HG02970 (cell line): ENCODE data around the gene MARCHF10.

Experiments used
- ATAC-seq: cut with Tn5 transposase; IDR thresholded peaks from one replicate; pipeline ENCODE4 v1.9.1; 2021; ENCODE audit warnings: mild to moderate bottlenecking, moderate library complexity, moderate number of reproducible peaks; ENCODE audit not compliant: unreplicated experiment, low FRiP score

Gene MARCHF10

DNA sequence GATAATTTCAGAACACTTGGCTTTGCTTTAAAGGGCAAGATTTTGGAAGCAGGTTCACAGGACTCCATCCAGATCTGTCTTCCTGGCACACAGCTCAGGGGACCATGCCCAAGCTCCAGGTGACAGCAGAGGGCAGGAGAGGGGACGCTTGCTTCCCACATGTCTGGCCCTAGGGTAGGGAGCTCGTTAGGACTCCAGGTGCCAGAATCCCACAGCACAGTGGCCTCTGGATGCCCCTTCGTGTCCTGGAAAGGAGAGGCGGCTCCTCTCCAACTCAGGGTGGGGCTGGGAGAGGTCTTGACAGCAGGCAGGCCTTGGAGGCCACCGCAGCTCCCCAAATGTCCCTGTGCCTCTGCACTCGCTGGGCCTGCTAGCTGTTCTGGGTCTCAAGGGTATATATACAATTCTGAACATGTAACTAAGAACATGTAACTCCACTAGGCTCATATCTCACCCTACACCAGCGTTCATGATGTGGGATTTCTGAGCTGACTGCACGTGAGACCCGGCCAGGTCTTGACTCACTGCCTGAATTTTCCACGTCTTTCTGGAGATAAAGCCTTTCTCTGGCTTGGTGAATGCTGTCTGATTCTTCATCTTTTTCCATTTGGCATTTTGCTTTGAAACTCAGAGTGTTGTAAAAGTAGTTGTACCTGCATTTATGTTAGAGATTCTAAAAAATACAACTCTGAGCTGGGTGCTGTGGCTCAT is 52.8 kb downstream of the MARCHF10 start:
- ATAC-seq, result no peak

DNA sequence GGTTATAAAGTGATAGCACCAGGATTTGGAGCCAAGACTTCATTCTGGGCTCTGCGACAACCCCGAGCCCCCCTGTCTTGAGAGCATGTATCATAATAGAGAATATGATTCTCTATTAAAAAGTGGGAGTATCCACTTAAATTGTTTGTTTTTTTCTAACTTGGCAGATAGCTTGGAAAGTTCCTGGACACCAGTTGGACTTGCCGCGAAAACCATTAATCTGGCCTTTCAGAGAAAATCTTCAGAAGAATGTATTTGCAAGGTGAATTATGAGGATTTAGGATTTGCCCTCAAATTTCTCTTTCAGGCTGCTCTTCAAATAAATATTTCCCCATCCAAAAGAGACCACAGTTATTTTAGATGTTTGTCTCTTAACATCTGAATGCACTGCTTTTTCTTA is 53.5 kb downstream of the MARCHF10 start:
- no peak for ATAC-seq

DNA sequence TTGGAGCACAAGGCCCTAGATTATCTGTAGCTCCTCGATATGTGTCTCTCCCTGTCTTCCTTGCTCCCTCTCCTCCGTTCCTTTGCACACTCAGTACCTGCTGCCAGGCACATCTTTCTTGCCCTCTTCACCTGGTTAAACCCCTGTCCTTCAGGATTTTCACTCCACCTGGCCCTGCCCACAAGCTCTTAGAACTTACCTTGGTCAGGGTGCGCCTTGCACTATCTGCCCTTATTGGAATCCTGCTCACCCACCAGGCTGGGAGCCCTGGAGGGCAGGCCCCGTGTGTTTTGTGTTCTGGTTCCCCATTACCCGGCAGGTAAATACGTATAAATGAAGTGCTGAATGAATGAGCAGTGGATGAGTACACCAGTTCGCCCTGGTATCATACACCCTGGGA is 54.6 kb downstream of the MARCHF10 start:
- no peak for ATAC-seq

DNA sequence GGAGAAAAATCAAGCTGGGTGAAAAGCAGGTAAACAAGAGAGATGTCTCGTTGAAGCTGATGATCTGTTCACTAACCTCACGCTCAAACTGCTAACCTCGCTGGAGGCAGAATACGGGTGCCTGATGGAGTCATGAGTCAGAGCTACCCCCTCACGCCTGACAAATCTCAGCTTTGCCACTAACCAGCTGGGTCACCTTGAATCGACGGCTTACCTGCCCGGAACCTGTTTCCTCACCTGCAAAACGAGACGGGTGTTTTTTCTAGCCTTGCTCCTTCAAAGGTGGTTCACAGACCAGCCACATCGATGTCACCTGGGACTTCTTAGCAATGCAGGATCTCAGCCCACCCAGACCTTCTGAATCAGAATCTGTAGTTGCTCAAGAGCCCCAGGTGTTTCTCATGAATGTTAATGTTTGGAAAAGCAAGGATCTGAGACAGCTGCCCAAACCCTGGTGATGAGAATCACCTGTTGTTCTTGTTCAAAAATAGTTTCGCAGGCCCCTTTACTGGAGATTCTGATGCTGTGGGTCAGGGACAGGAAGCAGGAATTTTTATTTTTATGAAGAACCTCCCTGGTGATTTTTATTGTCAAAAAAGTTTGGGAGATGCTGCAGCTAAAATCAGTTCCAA is 56.9 kb downstream of the MARCHF10 start:
- ATAC-seq, result no peak

DNA sequence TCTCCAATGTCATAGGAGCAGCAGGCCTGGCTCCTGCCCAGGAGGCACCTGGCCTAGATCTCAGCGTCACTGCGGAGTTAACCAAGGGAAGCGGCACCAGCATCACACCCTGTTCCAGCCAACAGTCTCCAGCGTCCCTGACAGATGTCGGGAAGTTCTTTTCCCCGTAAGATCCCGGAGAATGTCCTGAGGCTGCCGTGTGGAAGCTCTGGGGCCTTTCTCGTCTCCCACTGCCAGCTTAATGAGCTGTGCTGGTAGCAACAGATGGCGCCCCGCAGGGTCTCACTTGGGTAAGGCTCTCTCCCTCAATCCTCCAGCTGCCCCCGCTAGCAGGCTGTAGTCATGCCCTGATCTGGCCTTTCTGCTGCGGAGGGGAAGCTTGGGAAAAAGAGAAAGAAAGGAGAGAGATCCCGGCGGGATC is 57.5 kb downstream of the MARCHF10 start:
- no peak for ATAC-seq

DNA sequence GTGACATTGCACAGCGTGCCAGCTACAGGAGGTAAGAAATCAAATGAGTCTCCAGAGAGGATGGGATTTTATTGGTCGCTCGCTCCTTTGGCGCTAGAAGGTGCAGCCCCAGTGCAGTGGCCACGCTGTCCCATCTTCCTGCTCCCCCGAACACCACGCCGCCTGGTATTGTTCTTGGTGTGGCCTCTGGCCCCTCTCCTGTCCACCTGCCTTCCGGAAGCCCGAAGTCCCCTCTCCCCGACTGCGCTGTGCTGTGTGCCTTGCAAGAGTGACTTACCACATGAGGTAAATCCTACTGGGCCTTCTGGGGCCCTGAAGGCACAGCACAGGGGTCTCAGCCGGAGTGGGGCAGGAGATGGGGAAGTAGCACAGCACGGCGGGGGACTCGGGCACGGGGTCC is 58.2 kb downstream of the MARCHF10 start:
- no peak for ATAC-seq

DNA sequence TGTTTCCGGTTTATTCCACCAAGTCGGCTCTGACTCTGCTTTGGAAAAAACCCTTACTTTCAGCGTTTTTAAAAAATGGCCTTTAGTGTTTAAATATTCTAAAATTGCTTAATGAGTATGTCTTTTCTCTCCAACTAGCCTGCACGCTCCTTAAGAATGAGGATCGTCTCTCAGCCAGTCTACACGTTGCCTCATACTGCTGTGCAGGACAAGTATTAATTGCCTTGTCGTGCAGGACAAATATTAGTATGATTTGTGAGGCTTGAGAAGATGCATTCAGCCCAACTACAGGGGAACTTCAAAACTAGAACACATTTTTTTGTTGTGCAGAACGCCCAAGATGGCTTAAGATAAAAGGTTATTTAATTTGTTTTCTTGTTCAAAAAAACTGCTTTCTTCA is 61.2 kb downstream of the MARCHF10 start:
- no peak for ATAC-seq

DNA sequence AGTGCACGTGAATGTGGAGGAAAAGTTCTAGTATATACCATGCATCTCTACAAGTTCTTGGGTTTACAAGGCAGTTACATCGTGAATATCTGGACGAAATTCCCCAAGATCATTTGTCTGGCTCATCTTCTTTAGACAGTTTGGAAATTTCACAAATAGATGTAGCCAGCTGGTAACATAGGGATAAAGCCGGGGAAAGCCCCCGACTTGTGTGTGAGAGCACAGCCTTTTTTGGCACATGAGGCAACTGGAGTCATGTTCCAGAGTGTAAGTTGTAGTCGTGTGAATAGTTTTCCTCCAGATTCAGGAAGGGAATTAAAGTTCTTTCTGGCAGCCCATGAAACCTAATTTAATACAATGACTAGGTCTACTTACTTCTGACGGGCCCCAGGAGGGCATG is 62.3 kb downstream of the MARCHF10 start:
- ATAC-seq, result no peak

DNA sequence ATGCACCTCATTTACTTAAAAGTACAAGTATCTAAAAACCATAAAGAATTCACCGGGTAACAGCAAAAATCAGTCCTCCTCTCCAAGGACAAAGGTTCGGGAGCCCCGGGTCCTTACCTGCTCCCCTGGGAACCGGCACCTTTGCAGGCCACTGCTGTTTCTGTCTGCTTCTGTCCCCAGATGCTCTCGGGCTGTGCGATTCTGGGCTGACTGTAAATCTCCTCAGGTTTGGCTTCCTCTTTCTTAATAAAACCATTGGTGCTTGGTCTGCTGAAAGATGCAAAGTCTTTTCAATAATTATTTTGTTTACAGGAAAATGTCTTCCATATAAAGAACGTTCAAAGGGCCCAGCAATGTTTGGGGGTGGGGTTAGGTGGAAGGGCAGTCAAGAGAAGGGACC is 63.9 kb downstream of the MARCHF10 start:
- no peak for ATAC-seq

DNA sequence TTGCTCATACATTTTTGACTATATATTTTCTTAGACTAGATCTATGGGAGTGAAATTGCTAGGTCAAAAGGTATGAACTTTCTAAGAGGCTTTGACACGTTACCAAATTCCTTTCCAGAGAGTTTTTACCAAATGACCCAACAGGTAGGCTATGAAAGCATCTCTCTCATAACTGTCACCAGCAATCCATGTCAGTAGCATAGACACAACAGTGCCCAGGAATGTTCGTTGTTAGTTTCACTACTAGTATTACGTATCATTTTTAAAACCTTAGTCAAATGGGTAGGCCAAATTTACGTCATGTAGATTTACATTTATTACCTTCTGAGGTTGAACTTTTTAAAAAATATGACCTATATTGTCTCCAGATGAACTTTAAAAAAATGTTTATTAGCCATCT is 66.8 kb downstream of the MARCHF10 start:
- no peak for ATAC-seq

DNA sequence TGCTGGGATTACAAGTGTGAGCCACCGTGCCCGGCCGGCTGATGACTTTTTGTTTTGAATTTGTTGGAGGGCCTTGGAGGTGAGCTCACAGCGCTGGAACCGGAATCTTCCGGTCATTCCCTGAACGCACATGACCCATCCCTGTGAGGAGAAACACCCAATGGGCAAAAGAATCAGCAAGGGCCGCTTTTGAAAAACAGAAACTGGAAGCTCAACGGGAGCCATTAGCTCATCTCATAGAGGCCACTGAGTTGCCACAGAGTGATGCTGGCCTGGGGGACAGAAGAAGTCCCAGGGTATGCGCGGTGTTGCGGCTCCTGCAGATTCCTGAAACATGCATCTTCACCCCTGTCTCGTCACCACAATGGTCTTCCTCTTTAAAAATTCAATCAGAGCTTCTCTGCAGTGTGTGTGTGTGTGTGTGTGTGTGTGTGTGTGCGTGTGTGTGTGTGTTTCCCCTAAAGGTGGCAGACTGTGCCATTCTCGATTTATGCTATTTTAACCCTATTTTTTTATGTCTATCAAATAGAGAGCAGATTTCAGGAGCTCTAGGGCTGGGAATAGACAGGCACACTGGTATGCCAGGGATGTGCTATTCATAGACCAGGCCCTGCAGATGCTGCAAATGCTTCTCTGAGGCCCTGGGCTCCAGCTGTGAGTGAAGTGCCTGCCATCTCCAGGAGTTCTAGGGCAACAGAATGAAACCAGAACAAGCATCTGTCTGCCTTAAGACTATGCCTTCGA is 68.3 kb downstream of the MARCHF10 start:
- ATAC-seq, result no peak

DNA sequence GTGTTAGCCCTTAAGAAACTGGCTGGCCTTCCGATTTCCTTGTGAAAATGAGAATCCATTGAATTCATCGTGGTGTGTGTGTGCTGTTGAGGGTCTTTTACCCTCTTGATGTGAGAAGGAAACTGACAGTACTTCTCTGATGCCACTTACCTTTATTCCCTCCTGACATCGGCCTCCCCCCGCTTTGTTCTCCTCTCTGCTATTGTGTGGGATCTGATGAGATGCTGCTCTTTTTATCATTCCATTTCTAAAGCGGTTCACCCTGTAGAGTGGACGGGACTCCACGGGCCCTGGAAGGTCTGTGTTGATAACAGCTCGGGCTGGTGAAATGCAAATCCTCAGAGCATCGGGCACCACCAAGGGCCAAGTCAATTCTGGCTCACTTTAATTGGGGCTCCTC is 69.8 kb downstream of the MARCHF10 start:
- no peak for ATAC-seq

DNA sequence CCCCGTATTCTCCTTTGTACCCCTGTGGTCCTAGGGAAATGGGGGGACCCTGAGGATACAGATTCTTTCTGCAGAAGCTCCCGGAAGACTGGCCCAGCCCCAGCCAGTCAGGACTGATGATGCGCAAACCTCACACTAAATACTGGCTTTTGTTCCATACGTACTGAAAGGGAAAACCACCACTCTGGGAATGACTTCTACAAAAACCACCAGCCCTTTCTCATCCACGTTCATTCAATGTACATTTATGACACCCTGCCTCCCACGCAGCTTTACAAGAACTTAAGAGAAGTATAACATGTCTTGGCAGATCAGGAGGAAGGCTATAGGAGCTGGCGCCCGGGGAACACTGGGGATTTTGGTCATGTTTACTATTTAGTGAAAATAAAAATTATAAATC is 70.6 kb downstream of the MARCHF10 start:
- ATAC-seq, result no peak

DNA sequence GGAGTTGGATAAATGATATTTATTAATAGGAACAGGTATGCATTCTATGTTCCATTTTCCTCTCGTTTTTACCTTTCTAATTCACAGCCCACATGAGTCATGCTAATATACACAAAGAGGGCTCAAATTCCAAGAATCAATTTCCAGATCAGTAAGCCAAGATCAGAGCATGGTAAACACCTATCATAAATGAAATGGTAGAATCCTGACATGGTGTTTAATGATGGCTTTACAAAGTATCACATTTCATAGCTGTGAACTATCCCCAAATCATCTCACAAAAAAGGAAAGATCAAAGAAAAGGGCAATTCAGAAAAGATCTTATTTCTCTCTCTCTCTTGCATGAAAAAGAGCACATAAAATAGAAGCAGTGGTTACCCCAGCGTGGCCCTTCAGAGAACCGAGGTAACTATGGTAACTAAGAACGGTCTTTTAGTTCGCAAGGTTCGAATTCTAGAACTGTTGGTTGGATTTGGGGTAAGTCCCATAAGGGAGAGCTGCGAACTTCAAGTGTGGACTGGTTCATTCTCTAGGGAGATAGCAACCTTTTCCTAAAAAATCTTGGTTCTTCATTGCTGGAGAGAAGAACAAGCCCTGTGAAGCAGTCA is 73.0 kb downstream of the MARCHF10 start:
- ATAC-seq, result no peak

DNA sequence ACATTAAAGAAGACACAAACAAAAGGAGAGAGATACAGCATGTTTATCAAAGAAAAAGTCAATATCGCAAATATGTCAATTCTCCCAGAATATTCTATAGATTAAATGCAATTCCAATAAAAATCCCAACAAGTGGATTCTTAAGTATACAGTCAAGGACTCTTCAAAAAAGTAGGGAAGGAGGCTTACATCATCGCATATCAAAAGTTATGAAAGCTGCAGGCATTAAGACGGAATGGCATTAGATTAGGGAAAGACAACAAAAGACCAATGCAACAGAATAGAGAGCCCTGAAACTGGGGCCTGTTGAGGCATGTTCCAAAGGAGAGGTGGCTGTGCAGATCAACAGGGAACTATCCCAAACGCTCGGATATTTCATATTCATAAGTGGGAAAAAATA is 76.0 kb downstream of the MARCHF10 start:
- ATAC-seq, result no peak

DNA sequence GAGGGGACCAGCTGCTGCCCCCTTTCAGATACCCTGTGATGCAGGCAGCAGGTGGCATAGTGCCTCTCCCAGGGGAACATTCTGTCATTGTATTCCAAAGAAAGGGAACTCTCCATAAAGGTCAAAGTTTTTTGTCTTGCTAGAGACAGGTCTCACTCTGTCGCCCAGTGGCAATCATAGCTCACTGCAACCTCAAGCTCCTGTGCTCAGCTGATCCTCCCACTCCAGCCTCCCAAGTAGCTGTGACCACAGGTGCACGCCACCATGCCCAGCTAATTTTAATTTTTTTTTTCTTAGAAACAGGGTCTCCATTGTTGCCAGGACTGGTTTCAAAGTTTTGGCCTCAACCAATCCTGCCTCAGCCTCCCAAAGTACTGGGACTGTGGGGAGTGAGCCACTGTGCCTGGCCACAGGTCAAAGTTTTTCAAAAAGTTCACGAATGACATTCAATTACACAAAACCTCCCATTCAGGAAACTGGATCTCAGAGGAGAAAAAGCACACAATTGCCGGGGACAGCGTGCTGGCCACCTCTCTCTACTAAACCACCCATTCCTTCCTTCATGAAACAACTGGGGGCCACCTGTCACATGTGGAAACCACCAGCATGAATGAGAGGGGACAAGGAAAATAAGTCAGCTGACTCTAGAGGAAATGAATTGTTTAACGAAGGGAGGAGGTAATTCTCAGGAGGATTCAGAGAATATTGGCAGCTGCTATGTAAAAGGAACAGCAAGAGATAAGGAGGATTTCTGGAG is 80.0 kb downstream of the MARCHF10 start:
- no peak for ATAC-seq

DNA sequence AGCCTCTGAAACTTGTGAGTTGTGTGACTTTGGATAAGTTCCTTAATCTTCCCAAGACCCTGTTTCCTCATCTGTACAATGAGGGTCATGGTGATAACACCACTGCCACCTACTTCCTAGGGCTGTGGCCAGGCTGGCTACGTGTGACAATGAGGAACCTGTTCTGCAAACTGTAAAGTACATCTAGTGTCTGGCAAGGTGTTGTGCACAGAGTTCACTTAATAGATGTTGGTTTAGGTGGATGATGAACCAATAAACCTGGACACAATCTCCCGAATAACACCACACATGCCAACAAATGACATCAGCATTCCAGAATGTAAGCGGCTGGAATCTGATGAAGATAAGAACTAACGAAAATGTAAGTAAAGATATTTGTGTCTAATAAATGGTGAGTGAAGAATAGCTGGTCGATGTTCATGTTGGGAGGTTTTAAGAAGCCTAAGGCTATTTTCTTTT is 82.3 kb downstream of the MARCHF10 start:
- ATAC-seq, result no peak

DNA sequence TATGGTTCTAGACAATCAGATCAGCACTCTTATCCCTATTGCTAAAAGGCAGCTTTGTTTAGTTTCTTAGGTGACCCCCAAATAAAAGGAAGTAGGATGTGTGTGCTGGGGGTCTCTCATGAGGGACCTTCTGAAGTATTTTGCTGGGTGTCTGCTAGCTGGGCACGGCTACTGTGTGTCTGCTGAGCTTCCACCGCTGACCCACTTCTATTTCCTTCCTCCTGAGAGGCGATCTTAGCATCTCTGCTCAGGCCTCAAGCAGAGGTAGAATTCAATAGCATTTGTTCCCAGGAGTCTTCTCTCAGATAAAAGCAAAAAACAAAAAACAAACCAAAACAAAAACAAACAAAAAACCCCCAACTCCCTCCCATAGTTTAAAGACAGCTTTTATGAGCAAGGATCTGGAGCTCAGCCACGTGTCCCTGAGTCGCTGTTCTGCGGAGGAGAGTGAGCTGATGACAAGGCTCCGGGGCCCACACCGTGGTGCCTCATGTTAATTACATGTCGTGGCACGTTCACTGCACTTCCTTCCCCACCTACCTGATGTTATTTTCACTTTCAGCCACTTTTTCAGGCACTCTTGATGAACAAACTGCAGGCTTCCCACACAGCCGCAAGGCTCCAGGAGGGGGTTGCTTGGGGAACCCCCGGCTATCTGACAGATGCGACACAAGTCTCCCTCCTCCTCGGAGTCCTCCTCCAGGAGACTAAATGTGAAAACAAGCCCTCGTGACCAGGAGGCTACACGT is 83.5 kb downstream of the MARCHF10 start:
- ATAC-seq, result peak; percentile 89

DNA sequence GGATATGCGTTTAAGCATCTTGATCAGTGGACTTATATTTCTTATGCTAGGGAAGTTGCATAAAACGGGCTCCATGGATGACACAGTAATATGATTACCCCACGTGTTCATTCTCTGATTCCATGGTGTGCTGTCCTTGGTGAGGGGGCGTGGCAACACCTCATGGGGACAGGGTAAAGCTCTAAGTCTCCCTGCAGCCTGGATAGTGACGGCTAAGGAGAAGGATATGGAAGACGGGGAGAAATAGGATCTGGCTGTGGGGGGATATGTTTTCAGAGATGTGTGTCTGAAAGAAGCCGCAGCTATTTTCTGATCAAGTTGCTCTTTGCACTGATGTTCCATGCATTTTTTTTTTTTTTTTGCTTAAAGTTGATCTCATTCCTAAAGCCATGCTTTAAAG is 84.3 kb downstream of the MARCHF10 start:
- no peak for ATAC-seq

DNA sequence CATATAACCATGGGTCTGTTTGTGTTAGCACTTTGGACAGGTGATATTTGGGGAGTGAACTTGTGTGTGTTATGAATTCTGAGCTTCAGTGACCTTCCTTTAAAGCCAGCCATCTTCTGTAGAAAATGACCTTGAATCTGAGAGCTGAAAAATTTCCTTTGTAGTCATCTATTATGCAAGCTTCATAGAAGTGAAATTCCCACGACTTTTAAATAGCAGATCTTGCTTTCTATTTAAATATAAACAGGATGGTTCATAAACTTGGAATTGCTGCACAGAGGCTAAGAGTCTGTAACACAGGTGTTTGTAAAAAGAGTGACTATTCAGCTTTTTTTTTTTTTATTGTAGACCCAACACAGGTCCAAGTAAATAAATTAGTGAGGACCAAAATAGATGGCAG is 85.5 kb downstream of the MARCHF10 start:
- ATAC-seq, result no peak
